GM12872 (cell line): ENCODE results near the gene USH1C.

Experiments
- CTCF ChIP-seq: IDR thresholded peaks from 3 replicates; pipeline ENCODE4 v1.5.1; 2011; ENCODE audit warnings: low read depth, mild to moderate bottlenecking, low read length, moderate library complexity; ENCODE audit not compliant: insufficient read depth

The USH1C gene

GRCh38 chr11:17543041-17543440 lies 1.2 kb downstream of the USH1C start:
- TF ChIP-seq CTCF = no peak

- TF ChIP-seq CTCF = no peak
These were observed 2.0 kb downstream of the USH1C start for GRCh38 chr11:17542249-17542648.

GRCh38 chr11:17541330-17541885 lies 2.8 kb downstream of the USH1C start:
- TF ChIP-seq CTCF = no peak

- TF ChIP-seq CTCF = no peak
These were observed 3.4 kb downstream of the USH1C start for GRCh38 chr11:17540807-17541206.

- TF ChIP-seq CTCF = no peak
These were observed 5.5 kb downstream of the USH1C start for GRCh38 chr11:17538731-17539130.

- TF ChIP-seq CTCF = no peak
These were observed 6.2 kb downstream of the USH1C start for GRCh38 chr11:17538054-17538453.

GRCh38 chr11:17537261-17537660 lies 7.0 kb downstream of the USH1C start:
- no peak for TF ChIP-seq CTCF
